ENCODE data around the gene RXRA. TPM values are rescaled to one million over a fixed set of nuclear protein-coding genes. Genes with fewer than 3 reads are reported as not detected.

Gene RXRA
- total RNA-seq, 1 donor from 2014 or later: 83.3 TPM

- no peaks in the 10 kb centered on the region for H3K9me3 Mint-ChIP-seq (ENCODE audit: unreplicated experiment)
- no peak for DNase-seq (ENCODE audit: low spot score)
- TF ChIP-seq CTCF (IDR thresholded peaks at IDR 0.05; ENCODE audit: unreplicated experiment): no peak
- no peaks in the 10 kb centered on the region for H3K36me3 Mint-ChIP-seq (ENCODE audit: low read depth, unreplicated experiment)
- H3K27me3 Mint-ChIP-seq (ENCODE audit: unreplicated experiment): peaks cover 3% of the 10 kb centered on the region
- no peak overlapping the region for H3K4me3 Mint-ChIP-seq (ENCODE audit: unreplicated experiment)
- no peak overlapping the region for H3K27ac Mint-ChIP-seq (ENCODE audit: unreplicated experiment)
- H3K4me1 Mint-ChIP-seq (ENCODE audit: unreplicated experiment): no peaks in the 10 kb centered on the region
These were observed 39.6 kb upstream of the RXRA start for GRCh38 chr9:134286471-134287245.

- TF ChIP-seq CTCF (IDR thresholded peaks at IDR 0.05; ENCODE audit: unreplicated experiment): no peak
- Mint-ChIP-seq H3K4me3 (ENCODE audit: unreplicated experiment) (no peak overlapping the region), H3K9me3 (ENCODE audit: unreplicated experiment) (no peaks in the 10 kb centered on the region), H3K4me1 (ENCODE audit: unreplicated experiment) (no peaks in the 10 kb centered on the region), H3K36me3 (ENCODE audit: low read depth, unreplicated experiment) (no peaks in the 10 kb centered on the region), H3K27me3 (ENCODE audit: unreplicated experiment) (peaks cover 3% of the 10 kb centered on the region), H3K27ac (ENCODE audit: unreplicated experiment) (no peak overlapping the region)
- DNase-seq (ENCODE audit: low spot score): no peak
These were observed 38.4 kb upstream of the RXRA start for GRCh38 chr9:134287591-134288491.

- Mint-ChIP-seq H3K27me3 (ENCODE audit: unreplicated experiment) (peaks cover 5% of the 10 kb centered on the region), H3K4me3 (ENCODE audit: unreplicated experiment) (no peak overlapping the region), H3K27ac (ENCODE audit: unreplicated experiment) (no peak overlapping the region), H3K4me1 (ENCODE audit: unreplicated experiment) (no peaks in the 10 kb centered on the region), H3K36me3 (ENCODE audit: low read depth, unreplicated experiment) (no peaks in the 10 kb centered on the region), H3K9me3 (ENCODE audit: unreplicated experiment) (no peaks in the 10 kb centered on the region)
- TF ChIP-seq CTCF (IDR thresholded peaks at IDR 0.05; ENCODE audit: unreplicated experiment): no peak
- no peak for DNase-seq (ENCODE audit: low spot score)
These were observed 37.5 kb upstream of the RXRA start for GRCh38 chr9:134288746-134289145.

GRCh38 chr9:134289241-134289875, 36.9 kb upstream of the RXRA start:
- no peaks in the 10 kb centered on the region for H3K36me3 Mint-ChIP-seq (ENCODE audit: low read depth, unreplicated experiment)
- H3K27me3 Mint-ChIP-seq (ENCODE audit: unreplicated experiment): peaks cover 5% of the 10 kb centered on the region
- TF ChIP-seq CTCF (IDR thresholded peaks at IDR 0.05; ENCODE audit: unreplicated experiment): no peak
- no peaks in the 10 kb centered on the region for H3K4me1 Mint-ChIP-seq (ENCODE audit: unreplicated experiment)
- no peak overlapping the region for H3K4me3 Mint-ChIP-seq (ENCODE audit: unreplicated experiment)
- no peak for DNase-seq (ENCODE audit: low spot score)
- no peak overlapping the region for H3K27ac Mint-ChIP-seq (ENCODE audit: unreplicated experiment)
- no peaks in the 10 kb centered on the region for H3K9me3 Mint-ChIP-seq (ENCODE audit: unreplicated experiment)
